NB4 (cell line): Measurements from ENCODE around the gene IFT122.

Experiments
- DNase-seq: peaks from one replicate; pipeline ENCODE4 v3.0.0; 2010; ENCODE audit warnings: low read depth
- H3K4me3 ChIP-seq: one replicate; pipeline ENCODE4 v1.5.1; 2011; ENCODE audit warnings: mild to moderate bottlenecking, low read depth, low read length, moderate library complexity
- CTCF ChIP-seq: IDR thresholded peaks from one replicate; pipeline ENCODE4 v1.5.1; 2012; ENCODE audit warnings: low read depth, low read length
- MAX ChIP-seq: IDR thresholded peaks from 2 replicates; pipeline ENCODE4 v1.6.1; 2011; ENCODE audit warnings: low read depth, low read length
- MYC ChIP-seq: IDR thresholded peaks from 2 replicates; pipeline ENCODE4 v1.6.1; 2011; ENCODE audit warnings: low read depth, low read length
- POLR2A ChIP-seq: IDR thresholded peaks from 2 replicates; pipeline ENCODE4 v1.6.1; 2011; ENCODE audit warnings: mild to moderate bottlenecking; ENCODE audit not compliant: insufficient read length; ENCODE audit errors: extremely low read depth

Gene IFT122

GRCh38 chr3:129500334-129500658 lies 60.3 kb downstream of the IFT122 start:
- no peak overlapping the region for H3K4me3 ChIP-seq
- TF ChIP-seq POLR2A (no peak), CTCF (no peak), MYC (no peak), MAX (no peak)
- no peak for DNase-seq

DNA sequence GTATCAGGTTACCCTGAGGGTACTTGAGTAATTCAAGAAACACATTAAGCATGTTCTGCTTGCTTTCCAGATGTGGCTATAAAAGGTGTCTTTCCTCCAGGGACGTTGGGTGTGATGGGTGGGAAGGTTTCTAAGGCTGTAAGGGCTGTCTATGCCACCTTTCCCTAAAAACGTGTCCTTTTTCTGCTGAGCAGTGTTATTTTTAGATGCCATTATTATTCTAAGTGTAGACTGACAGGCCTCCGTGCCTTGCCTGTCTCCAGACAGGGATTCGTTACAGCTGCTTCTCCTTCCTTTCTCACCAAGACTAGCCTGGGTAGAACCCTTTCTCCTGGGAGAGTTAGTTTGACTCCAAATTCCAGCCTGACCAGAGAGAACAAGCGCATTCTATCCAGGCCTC lies 61.6 kb downstream of the IFT122 start:
- TF ChIP-seq MYC (no peak), CTCF (no peak), MAX (no peak)
- DNase-seq, result no peak

DNA sequence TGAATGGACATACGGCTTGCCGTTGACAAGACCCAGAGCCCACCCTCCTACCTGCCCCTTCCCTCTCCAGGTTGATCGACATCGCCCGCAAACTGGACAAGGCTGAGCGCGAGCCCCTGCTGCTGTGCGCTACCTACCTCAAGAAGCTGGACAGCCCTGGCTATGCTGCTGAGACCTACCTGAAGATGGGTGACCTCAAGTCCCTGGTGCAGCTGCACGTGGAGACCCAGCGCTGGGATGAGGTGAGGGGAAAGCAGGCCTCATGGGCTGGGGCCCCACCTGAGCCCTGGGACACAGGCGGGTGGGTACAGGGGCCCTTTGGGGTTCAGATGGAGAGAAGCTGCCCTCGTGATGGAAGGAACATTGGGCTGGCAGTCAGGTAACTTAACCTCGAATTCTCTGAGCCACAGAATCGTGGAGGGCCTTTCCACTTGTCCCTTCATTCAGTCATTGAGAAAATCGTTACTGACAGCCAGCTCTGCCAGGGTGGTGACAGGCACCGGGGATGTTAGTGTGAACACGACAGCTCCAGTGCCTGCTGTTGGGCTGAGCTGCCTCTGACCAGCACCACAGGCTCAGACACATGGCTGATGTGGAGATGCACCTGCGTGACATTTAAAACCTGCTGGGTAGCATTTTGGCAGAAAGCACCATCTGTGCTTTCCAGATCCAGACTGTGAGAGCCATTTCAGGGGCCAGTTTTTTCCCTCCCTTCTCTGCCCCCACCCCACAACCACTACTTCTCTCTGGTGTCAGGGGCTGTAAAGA lies 62.8 kb downstream of the IFT122 start:
- no peak for DNase-seq
- no peak for TF ChIP-seq MYC
- no peak for TF ChIP-seq POLR2A
- TF ChIP-seq CTCF, result no peak
- no peak for TF ChIP-seq MAX
- no peak overlapping the region for H3K4me3 ChIP-seq

More for the DNA sequence above, 61.6 kb downstream of the IFT122 start:
- H3K4me3 ChIP-seq, result no peak overlapping the region

- TF ChIP-seq MYC (no peak), MAX (no peak), POLR2A (no peak), CTCF (no peak)
- DNase-seq, result no peak
- no peak overlapping the region for H3K4me3 ChIP-seq
Observed at GRCh38 chr3:129503471-129504291, 63.7 kb downstream of the IFT122 start.

GRCh38 chr3:129504471-129505100 lies 64.6 kb downstream of the IFT122 start:
- no peak for TF ChIP-seq MYC
- no peak overlapping the region for H3K4me3 ChIP-seq
- peak; percentile 36 for DNase-seq

DNA sequence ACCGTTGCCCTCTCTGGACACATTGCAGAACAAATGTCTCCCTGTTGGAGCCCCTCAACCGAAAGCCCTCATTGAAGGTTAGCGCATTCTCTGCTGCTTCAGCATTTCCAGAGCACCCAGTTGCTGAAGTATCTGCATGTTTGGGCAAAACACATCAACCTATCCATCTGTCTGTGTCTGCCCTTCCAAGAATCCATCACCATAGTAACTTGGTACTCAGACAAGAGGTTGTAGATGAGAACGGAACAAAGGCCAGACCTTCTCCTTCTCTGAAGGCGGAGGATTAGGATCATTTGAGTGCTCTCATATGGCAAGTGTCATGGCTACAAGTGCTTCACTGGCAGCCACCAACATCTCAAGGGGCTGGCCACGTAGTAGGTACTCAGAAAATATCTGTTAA lies 65.3 kb downstream of the IFT122 start:
- DNase-seq, result no peak
- TF ChIP-seq MAX (no peak), MYC (no peak), POLR2A (no peak), CTCF (no peak)
- H3K4me3 ChIP-seq, result no peak overlapping the region
